HG03175 (cell line): ENCODE results near the gene NXF1.

Experiments
- ATAC-seq: cut with Tn5 transposase; IDR thresholded peaks from one replicate; pipeline ENCODE4 v1.9.1; 2021; ENCODE audit warnings: mild to moderate bottlenecking, moderate library complexity; ENCODE audit not compliant: unreplicated experiment

Gene NXF1

GRCh38 chr11:62747475-62748160 lies 57.6 kb downstream of the NXF1 start:
- no peak for ATAC-seq
